B cell (primary cell): ENCODE data around the gene TRAPPC14. TPM values are rescaled to one million over a fixed set of nuclear protein-coding genes. Genes with fewer than 3 reads are reported as not detected.

Experiments used
- ATAC-seq: fragments of 200-7000 bp; cut with Tn5 transposase; one replicate; pipeline ENCODE4 v1.10.0; 2021; ENCODE audit warnings: low read depth, mild to moderate bottlenecking, moderate number of reproducible peaks, moderate library complexity
- CTCF ChIA-PET: fragments of 350-600 bp; sonication (Branson Sonifier 250); formaldehyde crosslinking; loops from one replicate; lab custom pipeline; 2021; ENCODE audit warnings: antibody characterized with exemption, inconsistent platforms; lab: Charles Lee
- POLR2A ChIA-PET: fragments of 350-600 bp; sonication (Branson Sonifier 250); formaldehyde crosslinking; loops from one replicate; lab custom pipeline; 2021; ENCODE audit warnings: antibody characterized with exemption; lab: Charles Lee
- DNase-seq: peaks from one replicate; pipeline ENCODE4 v3.0.0; 2013
- H2AFZ ChIP-seq: 2 replicates; pipeline ENCODE4 v1.6.1; 2012; ENCODE audit warnings: mild to moderate bottlenecking, low read depth, low read length; ENCODE audit not compliant: insufficient read depth, poor library complexity, severe bottlenecking
- H3K27ac ChIP-seq, 2 donors: 1 replicate in 1 of 2; 2 replicates in 1 of 2; pipeline ENCODE4 v1.5.1; 2012 to 2013; ENCODE audit warnings: low read length in 2 of 2, mild to moderate bottlenecking in 2 of 2, moderate library complexity in 1 of 2
- H3K27me3 ChIP-seq, 4 experiments: fragments of 200-600 bp in 1 of 4; sonication (generic) in 1 of 4; replicated peaks in 1 of 4; 1 replicate in 2 of 4; 2 replicates in 2 of 4; pipeline versions ENCODE4 v1.6.1 to v1.7.0; 2013 to 2016; ENCODE audit warnings: low read length in 3 of 4, mild to moderate bottlenecking in 2 of 4, mixed read lengths in 1 of 4, moderate library complexity in 1 of 4; ENCODE audit not compliant: insufficient read depth in 4 of 4, control insufficient read depth in 3 of 4; ENCODE audit errors: control extremely low read depth in 1 of 4
- H3K36me3 ChIP-seq, 2 experiments: replicated peaks in 1 of 2; 1 replicate in 1 of 2; 2 replicates in 1 of 2; pipeline versions ENCODE4 v1.6.1 to v1.7.1; 2013; ENCODE audit warnings: low read length in 1 of 2; ENCODE audit not compliant: insufficient read depth in 2 of 2, control insufficient read depth in 1 of 2; ENCODE audit errors: control extremely low read depth in 1 of 2, extremely low read depth in 1 of 2
- H3K4me1 ChIP-seq, 2 donors: fragments of 200-600 bp in 1 of 2; sonication (generic) in 1 of 2; 1 replicate in 1 of 2; 2 replicates in 1 of 2; pipeline versions ENCODE4 v1.5.1 to v1.6.1; 2013 to 2017; ENCODE audit warnings: low read length in 2 of 2; ENCODE audit not compliant: control insufficient read depth in 2 of 2, insufficient read depth in 2 of 2
- H3K4me2 ChIP-seq: replicated peaks from 2 replicates; pipeline ENCODE3; 2012; ENCODE audit warnings: mild to moderate bottlenecking, low read depth, low read length; ENCODE audit not compliant: poor library complexity, severe bottlenecking
- H3K4me3 ChIP-seq, 5 experiments: fragments of 200-600 bp in 1 of 5; sonication (generic) in 1 of 5; 1 replicate in 3 of 5; 2 replicates in 2 of 5; pipeline versions ENCODE4 v1.5.1 to v1.7.0; 2011 to 2016; ENCODE audit warnings: low read length in 4 of 5, mild to moderate bottlenecking in 4 of 5, low read depth in 2 of 5, control low read depth in 1 of 5, moderate library complexity in 1 of 5; ENCODE audit not compliant: insufficient read depth in 1 of 5; ENCODE audit errors: control extremely low read depth in 1 of 5, extremely low read depth in 1 of 5
- H3K79me2 ChIP-seq: fragments of 200-600 bp; sonication (generic); one replicate; pipeline ENCODE4 v1.6.0; 2016; ENCODE audit warnings: low read length; ENCODE audit not compliant: control insufficient read depth, insufficient read depth
- H3K9ac ChIP-seq: fragments of 200-600 bp; sonication (generic); 2 replicates; pipeline ENCODE4 v1.6.1; 2017; ENCODE audit warnings: mild to moderate bottlenecking, low read length, moderate library complexity
- H3K9me3 ChIP-seq, 3 donors: one replicate each; pipeline versions ENCODE4 v1.6.1 to v1.7.1; 2013; ENCODE audit warnings: low read length in 2 of 3; ENCODE audit not compliant: control insufficient read depth in 2 of 3, insufficient read depth in 1 of 3; ENCODE audit errors: control extremely low read depth in 1 of 3
- H4K20me1 ChIP-seq: 2 replicates; pipeline ENCODE4 v1.6.0; 2012; ENCODE audit warnings: mild to moderate bottlenecking, low read length; ENCODE audit not compliant: insufficient read depth, control insufficient read depth, poor library complexity, severe bottlenecking
- H3K27ac Mint-ChIP-seq: one replicate; pipeline ENCODE4 v1.8.0; 2021; ENCODE audit warnings: mixed read lengths
- H3K27me3 Mint-ChIP-seq: one replicate; pipeline ENCODE4 v1.8.0; 2021; ENCODE audit warnings: mixed read lengths
- H3K4me1 Mint-ChIP-seq: one replicate; pipeline ENCODE4 v1.8.0; 2021; ENCODE audit warnings: mixed read lengths
- H3K4me3 Mint-ChIP-seq: one replicate; pipeline ENCODE4 v1.8.0; 2021; ENCODE audit warnings: mixed read lengths
- H3K9me3 Mint-ChIP-seq: one replicate; pipeline ENCODE4 v1.8.0; 2022; ENCODE audit warnings: mixed read lengths; ENCODE audit not compliant: insufficient read depth
- CTCF ChIP-seq: fragments of 200-600 bp; IDR thresholded peaks from one replicate; pipeline ENCODE4 v1.8.0; 2022; ENCODE audit warnings: antibody characterized with exemption, mild to moderate bottlenecking
- EZH2 ChIP-seq: IDR thresholded peaks from 2 replicates; pipeline ENCODE4 v1.6.1; 2012; ENCODE audit warnings: borderline replicate concordance, low read depth, mild to moderate bottlenecking, moderate library complexity, low read length; ENCODE audit not compliant: insufficient read depth, poor library complexity, severe bottlenecking
- WGBS: methylation state at CpG from one replicate; pipeline ENCODE4 v1.1.5; 2013; ENCODE audit warnings: missing lambda C conversion rate; ENCODE audit not compliant: insufficient coverage; 5-methylcytosine and 5-hydroxymethylcytosine counted together
- intact Hi-C: fragments of 100-400 bp; cut with micrococcal nuclease; formaldehyde crosslinking; loops from one replicate; pipeline ENCODE4 v1.10.0; 2022
- polyA plus RNA-seq: library from polyadenylated mRNA; depleted of rRNA; stranded (reverse); fragments of >200 nt; gene quantifications from 2 replicates; pipeline ENCODE4 v1.2.3, GENCODE V29; 2012
- total RNA-seq, 2 donors: library from RNA; stranded (reverse); fragments of 120-200 nt in 1 of 2; gene quantifications; 1 replicate in 1 of 2; 2 replicates in 1 of 2; pipeline versions ENCODE4 v1.2.3 to v1.2.4, GENCODE V29; 2013 to 2022

The TRAPPC14 gene
- total and polyA plus RNA-seq, 2 donors (not counting 1 experiment from before 2014, with no cell fraction given), result 64.8 to 71.2 TPM

- WGBS, result 19% methylated on average over 29 of the region's 29 CpGs
- Mint-ChIP-seq H3K27ac (peak overlapping the region; percentile 100), H3K9me3 (no peaks in the 10 kb centered on the region), H3K4me1 (peaks cover 34% of the 10 kb centered on the region), H3K27me3 (no peaks in the 10 kb centered on the region), H3K4me3 (peak overlapping the region; percentile 100)
- Histone ChIP-seq H2AFZ (peak overlapping the region; percentile 99), H3K4me2 (peak overlapping the region; percentile 100), H4K20me1 (no peaks in the 10 kb centered on the region), H3K27ac (peak overlapping the region; percentile 83 to 95), H3K4me1 (peaks cover 20 to 36% of the 10 kb centered on the region in 2 donors), H3K9ac (peak overlapping the region; percentile 91), H3K4me3 (peak overlapping the region; percentile 54 to 84 (median 78)), H3K27me3 (no peaks in the 10 kb centered on the region), H3K9me3 (no peaks in the 10 kb centered on the region), H3K36me3 (no peaks in the 10 kb centered on the region), H3K79me2 (peaks cover 23% of the 10 kb centered on the region)
- TF ChIP-seq EZH2, result no peak
- TF ChIP-seq CTCF, result no peak
- no peak for ATAC-seq
- no peak for DNase-seq
- intact Hi-C loops, result loop anchor here (1.0 kb wide), 1 partner anchor 32 kb away; the partner anchor contains the start of gene TRAPPC14
- CTCF ChIA-PET, result interaction anchor here (0.6 to 2.9 kb wide), 5 partner anchors 16 to 281 kb away, joined by 3 to 25 read pairs (median 6); partner anchors contain the start of genes AP4M1 and MCM7
- POLR2A ChIA-PET, result interaction anchor here (0.7 to 2.6 kb wide), 3 partner anchors 25 to 303 kb away, joined by 3 to 37 read pairs (median 7); partner anchors contain the start of genes AP4M1 and MCM7
Measured at GRCh38 chr7:100126239-100126930, 32.1 kb downstream of the TRAPPC14 start.
